ENCODE measurements around the gene ADGRL3.

ADGRL3 gene

DNA sequence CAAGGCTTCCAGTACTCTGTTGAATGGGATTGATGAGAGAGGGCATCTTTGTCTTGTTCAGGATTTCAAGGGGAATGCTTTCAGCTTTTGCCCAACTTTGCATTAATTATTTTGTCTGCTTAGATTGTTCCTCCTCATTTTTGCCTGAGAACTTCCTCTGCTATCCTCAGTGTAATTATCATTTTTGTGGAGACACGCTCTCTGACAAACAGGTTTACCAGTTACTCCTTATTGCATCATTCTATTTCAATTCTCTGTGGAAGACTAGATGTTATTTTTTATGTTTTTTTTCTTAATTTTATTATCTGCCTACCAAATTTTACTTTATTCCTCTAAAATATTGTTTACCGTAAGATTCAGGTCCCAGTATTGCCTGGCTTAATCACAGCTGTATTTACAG is 349.2 kb downstream of the ADGRL3 start:
- DNase-seq (ENCODE audit: low read depth) = no peak

DNA sequence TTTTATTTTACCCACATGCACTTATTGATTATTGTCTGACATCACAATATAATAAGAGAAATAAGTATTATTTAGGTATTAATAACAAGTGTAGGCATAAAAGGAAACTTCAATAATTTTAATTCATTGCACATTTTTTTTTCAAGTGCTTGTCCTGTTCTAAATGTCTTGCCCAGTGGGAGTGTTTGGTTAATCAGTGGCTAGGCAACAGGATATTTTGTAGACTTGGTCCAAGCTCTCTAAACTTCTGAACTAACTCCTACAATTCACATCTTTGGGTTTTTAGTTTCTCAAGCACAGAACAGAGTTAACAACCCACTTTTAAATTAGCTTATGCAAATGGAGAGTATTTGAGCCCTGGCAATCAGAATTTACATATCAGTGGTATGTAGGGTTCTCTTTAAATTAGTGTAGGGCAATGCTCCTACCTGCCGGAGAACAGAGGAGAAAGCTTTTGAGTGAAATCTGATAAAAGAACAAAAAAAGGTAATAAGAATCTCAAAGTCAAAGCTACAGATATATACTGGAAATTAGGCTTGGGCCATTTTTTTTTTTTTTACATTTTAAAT is 353.5 kb downstream of the ADGRL3 start:
- no peak for DNase-seq (ENCODE audit: low read depth)

DNA sequence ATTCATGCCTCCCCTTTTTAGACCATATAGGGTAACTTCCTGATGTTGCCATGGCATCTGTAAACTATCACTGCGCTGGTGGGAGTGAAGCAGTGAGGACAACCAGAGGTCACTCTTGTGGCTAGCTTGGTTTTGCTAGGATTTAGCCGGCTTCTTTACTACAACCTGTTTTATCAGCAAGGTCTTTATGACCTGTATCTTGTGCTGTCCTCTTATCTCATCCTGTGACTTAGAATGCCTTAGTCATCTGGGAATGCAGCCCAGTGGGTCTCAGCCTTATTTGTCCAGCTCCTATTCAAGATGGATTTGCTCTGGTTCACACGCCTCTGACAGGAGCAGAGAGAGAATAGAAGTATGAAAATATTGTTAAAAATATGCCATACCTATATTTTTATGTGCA is 355.7 kb downstream of the ADGRL3 start:
- no peak for DNase-seq (ENCODE audit: low read depth)

DNA sequence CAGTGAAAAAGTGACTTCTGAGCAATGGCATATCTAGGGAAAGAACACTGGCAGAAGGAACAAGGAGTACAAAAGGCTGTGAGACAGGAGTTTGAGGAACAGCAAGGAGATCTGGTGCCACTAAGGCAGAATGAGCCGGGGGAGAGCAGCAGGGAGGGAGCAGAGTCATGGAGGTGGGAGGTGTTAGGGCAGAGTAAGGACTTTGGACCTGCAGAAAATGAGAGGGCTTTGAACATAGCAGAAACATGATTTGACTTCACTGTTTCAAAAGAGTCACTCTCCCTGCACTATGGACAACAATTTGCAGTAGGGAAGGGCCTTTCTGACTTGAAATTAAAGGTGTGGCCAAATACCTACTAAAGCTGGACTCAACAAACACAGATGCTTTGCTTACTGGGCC is 356.2 kb downstream of the ADGRL3 start:
- no peak for DNase-seq (ENCODE audit: low read depth)

DNA sequence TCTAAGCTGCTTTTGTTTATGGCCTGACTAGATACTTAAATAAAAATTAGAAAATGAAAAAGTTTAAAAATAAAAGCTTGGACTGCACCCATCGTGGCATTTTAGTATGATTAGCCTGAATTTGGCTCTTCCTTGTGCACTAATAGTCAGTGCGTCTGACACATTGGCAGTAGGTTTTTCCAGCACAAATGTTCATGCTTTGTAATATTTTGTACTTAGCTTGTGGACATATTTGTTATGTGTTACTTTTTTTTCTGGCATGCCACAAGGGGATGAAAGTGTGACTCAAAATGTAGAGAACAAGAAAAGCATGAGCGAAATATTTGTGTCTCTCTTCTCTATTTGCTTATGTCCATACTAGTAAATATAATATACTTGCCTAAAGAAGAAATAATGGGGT is 359.3 kb downstream of the ADGRL3 start:
- no peak for DNase-seq (ENCODE audit: low read depth)

DNA sequence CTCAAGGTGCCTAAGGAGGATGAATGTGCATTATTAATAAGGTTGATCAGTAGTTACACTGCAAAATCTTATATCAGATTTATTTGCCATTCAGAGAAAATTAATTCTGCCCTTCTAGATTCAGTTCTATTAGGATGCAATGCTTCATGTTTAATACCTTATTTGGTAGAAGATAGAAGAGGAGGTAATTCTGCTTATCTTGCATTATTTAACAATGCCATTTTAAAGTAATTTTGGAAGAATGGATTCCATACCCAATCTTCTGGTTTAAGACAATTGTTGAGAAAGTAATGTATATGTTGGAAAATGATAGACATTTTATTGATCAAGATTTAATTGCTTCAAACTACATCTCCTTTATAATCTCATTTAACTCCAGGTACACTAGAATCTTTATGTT is 360.9 kb downstream of the ADGRL3 start:
- DNase-seq (ENCODE audit: low read depth) = no peak

DNA sequence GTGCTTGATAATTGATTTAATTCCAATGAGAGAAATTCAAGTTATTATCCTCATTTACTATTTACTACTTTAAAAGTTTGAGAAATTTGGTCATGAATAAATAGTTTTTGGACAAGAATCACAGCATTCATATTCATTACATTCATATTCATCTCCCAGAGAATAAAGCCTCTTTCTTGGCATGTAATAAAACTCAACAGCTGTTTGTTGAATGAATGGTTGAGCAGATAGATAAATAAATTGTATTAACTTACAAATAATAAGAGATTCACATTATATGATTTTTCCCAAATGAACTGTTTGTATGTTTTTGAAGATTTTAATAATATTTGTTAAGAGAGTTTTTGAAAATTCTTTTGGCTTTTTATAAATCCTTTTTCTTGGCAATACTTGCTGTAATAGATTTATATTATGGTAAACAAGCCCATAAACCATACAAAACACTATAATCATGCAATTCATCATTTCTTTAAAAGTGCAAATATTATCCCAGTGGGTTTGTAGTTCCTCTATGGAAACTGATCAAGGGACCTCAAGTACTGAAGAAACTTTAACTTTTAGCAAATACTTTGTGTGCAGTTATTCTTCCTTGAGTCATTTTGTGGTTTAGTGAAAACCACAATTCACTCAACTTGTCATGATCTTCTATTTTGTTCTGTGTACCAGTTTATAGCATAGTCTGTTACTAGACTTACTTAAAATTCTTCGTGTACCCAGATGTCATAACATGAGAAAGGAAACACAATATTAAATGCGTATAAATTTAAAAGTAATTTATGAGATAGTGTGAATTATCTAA is 371.8 kb downstream of the ADGRL3 start:
- no peak for DNase-seq (ENCODE audit: low read depth)

DNA sequence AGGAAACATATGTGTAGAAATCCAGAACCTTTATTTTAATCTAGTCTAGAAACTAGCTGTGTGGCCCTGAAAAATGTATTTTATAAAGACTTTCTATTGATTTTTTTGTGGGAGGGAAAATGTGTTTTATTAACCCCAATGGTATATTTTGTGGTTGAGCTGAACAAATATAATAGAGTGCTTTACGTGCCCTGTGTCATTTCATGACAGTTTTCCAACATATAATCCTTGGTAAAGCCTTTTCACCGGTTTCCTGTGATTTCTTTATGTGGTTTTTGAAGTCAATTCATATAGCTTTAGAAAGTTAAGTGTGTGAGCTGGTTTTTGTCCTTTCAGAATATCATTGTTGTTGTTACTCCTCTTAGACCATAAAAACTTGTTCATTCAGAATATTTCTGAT is 375.7 kb downstream of the ADGRL3 start:
- no peak for DNase-seq (ENCODE audit: low read depth)

DNA sequence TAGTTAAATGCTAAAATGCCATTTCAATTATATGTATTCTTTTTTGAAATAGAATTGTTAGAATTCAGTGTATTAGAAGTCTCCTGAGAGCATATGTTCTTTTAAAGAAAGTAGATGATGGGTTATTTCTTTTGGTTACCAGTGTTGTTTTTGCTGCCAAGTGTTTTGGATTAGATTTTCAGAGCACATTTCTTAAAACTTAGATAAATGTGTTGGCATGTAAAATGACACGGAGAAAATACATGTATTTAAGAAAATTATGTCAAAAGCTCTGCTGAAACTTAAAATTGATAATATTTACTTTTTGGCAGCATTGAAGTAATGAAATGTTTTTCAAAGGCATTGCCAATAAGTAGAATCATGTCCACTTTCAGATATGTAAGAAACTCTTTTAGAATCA is 379.7 kb downstream of the ADGRL3 start:
- DNase-seq (ENCODE audit: low read depth) = no peak

DNA sequence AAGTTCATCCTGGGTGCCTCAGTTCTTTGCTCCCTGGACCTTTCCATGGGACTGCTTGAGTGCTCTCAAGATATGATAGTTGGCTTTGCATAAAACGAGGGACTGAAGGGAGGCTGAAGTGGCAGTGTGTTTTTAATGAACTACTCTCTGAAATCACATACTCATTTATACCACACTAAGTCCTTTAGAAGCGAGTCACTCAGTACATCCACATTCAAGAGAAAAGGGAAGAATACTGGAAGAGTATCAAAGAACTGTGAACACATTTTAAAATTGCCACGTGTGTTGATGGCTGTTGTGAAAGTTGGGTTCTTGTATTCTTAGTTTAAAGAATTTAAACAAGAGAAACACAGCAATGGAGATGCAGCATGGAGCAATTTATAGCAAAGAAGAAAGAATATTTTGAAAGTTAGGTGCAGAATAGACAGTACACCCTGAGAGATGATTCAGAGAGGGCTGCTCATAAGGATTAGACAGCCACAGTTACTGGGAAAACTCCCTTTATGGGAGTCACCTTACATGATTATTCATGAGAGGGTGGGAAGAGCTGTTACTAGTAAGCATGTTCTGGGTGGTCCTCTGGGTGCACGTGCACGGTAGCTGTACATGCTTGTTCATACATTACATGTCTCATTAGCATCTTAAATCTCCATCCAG is 380.7 kb downstream of the ADGRL3 start:
- DNase-seq (ENCODE audit: low read depth) = no peak

DNA sequence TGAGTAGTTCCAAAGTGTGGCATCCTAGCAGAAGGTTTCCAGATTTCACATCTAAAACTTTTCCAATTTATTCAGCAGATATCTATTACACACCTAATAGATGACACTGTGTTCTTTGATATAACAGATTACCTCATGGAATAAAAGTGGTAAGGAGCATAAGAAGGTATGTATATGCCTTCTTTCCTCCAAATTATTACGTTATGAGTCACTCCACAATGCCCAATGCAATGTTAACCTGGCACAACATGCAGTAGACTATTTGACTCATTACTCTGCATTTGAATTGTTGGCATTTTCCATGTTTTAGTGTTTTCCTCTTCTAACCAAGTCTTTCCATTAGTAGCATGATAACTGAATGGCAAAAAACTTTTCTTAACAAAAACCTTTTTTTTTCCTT is 383.6 kb downstream of the ADGRL3 start:
- no peak for DNase-seq (ENCODE audit: low read depth)

DNA sequence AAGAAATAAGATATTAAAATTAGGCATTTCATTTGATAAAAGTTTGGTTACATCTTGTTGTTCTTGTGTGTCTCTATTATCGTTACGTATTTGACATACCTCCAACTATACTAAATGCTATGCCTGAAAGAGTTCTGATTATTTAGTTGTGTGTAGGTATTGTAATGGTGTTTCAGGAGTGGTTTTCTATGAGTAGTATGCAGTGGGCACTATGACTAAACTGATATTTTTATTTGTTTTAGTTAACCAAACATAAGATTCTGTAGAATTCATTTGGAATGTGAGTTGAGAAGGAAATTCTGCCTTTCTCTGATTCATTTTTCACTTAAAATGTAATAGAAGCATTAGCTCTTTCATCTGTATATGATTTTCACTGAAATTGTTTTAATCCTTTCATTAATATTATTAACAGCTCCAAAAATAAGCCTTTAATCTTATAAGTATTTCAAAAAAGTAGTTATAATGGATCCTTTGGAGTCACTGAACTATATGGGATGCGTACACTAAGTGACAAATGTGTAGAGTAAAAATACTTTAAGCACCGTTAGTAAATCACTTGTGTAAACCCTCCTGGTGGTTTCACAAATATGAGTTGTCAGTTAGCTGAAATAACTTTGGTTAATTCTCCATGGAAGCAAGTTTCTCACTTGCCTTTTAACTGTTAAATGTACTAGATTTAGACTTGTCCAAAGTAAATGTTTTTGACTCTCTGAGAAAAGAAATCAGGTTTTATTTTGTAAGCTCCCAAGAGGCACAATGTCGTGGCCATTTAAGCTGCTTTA is 388.7 kb downstream of the ADGRL3 start:
- DNase-seq (ENCODE audit: low read depth) = no peak

DNA sequence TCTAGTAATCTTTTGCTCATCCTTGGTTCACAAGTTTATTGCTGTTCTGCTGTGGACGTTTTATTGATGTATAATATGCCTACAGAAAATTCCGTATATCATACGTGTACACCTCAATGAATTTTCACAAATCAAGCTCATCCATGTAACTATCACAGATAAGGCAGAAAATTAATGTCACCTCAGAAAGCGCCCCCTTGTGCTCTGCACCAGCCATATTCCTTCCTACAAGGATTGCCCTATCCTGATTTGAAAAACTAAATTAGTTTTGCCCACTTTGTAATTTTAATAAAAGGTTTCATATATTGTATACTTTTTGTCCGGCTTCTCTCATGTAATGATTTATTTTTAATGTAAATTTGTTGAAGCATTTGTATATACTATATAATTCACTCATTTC is 390.8 kb downstream of the ADGRL3 start:
- no peak for DNase-seq (ENCODE audit: low read depth)

DNA sequence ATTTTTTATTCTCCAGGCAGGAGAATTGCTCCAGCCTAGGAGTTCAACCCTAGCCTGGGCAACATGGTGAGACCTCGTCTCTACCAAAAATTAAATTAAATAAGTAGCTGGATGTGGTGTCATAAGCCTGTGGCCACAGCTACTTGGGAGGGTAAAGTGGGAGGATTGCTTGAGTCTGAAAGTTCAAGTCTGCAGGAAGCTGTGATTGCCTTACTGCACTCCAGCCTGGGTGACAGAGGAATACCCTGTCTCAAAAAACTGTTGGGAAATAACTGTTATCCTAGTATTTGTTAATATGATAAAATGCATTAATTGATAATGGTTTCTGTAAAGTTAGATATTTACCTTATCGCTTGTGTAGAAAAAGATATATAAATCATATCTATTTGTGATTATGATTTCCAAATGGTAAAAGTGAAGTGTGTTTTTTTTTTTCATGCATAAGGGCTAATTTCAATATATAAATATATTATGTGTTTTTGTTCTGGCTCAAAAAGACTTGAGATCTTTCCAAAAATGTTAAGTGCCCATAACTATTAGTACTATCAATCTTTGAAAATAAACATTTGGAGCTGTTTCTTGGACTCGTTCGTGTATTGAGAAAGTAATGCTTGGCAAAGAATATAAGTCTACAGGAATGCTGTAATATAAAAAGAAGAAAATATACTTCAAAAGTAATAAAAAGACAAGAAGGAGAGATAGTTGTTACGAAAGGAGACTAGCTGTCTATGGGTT is 396.6 kb downstream of the ADGRL3 start:
- DNase-seq (ENCODE audit: low read depth) = no peak

DNA sequence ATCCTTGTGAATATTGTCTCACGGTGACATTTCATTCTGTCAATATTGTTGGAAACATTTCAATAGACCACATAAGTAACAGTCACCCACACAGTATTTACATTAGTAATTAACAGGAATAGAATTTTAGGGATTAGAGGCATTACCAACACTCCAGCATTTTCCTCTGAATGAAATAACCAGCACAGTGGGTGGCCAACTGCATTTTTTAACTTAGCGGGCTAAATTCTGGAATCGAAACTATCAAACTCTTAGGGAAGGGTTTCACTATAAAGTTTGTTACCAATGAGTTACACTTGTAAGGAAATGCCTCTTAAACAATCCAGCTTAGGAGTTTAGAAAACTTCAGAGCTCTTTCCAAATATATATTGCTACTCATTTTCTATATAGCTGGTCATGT is 403.0 kb downstream of the ADGRL3 start:
- no peak for DNase-seq (ENCODE audit: low read depth)

DNA sequence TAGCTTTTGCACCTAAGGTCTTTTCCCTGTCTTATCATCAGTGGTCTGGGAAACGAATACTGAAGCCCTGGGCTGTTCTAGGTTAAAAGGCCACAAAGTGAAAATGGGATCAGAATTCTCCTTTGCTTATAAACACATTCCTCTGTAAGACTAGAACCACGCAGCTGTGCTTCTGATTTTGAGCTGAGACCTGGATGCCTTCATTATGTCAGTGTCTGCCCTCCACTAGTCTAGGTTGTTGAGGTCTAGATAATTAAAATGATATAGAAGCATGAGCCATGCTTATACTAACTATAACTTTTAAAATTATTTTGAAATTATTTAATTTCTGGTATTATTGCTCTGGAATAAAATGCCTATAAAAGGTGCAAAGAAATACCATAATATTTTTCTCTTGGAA is 403.9 kb downstream of the ADGRL3 start:
- no peak for DNase-seq (ENCODE audit: low read depth)

DNA sequence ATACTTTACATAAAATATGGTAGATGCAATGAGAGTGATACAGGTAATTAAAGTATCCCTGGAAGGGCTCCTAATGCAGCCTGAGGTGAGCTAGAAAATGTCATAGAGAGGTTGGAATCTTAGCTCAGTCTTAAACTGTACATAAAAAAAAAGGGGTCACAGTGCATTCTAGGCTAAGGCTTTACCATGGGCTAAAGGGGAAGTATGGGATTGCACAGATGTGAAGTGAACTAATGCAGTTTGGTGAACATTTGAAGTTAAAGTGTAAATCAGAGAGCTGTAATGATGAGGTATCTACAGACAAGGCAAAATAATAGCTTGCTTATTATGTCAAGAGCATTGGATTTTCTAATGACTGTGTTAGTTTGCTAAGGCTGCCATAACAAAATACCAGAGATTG is 405.9 kb downstream of the ADGRL3 start:
- no peak for DNase-seq (ENCODE audit: low read depth)

DNA sequence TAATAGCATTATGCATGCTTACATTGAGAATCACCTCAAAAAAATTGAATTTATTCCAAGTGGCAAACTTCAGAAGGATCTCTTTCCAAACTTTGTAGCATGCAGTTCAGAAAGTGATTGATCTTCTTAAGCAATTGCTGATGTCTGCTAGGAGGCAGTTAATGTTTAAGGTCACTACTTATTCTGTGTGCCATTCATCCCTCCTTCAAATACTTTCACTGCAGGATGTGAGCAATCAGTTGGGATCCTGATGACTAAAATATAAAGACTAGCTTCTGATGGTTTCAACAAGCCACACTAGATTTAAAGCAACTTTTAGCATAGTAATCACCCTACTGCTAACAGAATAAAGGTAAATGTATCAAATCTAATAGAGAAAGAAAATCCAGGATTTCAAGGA is 414.1 kb downstream of the ADGRL3 start:
- no peak for DNase-seq (ENCODE audit: low read depth)

DNA sequence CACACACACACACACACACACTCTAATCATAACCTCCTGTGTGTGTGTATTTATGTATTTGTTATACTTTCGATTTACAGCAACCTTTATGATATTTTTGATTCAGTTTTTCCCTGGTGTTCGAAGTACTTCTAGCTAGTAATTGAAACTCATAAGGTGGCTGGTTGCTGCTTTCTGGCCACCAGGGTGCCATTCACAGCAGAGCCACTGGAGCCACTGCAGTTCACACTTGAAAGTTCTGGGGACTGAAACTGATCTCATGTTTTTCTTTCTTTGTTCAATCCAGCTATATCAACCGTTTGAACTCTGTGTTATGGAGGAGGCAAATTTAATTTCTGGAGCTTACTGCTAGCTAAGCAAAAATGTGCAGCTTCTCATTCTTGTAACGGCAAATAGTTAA is 419.4 kb downstream of the ADGRL3 start:
- no peak for DNase-seq (ENCODE audit: low read depth)

DNA sequence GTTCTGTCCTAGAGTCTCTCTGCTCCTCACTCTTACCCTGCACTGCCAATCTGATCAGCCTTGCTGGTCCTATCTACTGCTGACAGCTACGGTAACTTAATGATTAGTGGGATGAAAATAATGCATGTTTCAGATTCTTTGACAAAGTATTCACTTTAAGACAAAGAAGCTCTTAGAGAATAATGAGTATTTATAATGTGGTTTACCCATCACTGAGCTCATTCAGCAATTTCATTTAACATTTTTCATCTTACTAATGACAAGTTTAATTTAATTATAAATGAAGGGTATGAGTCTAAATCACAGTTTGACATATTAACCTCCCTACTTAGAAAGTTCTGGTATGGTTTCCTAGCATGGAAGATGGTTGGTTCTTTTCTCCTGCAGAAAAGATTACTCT is 428.2 kb downstream of the ADGRL3 start:
- DNase-seq (ENCODE audit: low read depth) = no peak

DNA sequence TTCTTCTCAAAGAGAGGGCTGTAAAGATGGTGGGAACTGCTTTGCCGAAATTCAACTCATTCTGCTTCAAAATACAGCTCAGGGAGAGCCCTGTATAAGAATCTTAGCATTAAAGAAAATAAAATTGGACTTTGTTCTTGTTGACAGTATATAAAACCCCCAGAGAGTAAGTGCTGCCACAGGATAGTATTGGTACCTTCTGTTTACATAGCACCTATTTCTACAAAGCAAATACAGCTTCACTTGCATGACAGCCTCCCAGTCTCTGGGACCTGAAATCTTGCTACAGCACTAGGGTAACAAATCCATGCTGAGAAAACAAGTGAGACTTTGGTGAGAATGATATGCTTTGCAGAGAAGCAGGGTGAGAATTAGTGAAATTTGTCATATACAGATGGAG is 428.6 kb downstream of the ADGRL3 start:
- no peak for DNase-seq (ENCODE audit: low read depth)

DNA sequence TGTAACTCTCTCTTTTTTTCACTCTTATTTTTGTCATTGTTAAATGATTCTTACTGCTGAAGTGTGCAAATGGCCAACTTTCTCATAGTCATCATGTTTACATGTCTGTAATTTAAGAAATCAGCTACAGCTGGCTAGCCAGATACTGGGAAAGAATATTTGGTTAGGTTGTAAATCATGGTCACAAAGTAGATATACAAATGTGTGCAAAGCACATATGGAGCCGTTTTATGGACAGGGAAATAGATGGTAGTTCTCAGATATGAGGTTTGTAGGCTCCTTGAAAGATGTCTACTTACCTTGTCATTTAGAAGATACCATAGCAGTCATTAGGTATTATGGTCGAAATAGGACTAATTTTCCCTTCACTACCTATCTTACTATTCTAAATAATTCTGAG is 430.4 kb downstream of the ADGRL3 start:
- no peak for DNase-seq (ENCODE audit: low read depth)
